Measurements from ENCODE around the gene PLEKHJ1.

GRCh38 chr19:2230807-2231533 lies 5.2 kb downstream of the PLEKHJ1 start:
- TF ChIP-seq POLR2A (IDR thresholded peaks at IDR 0.05; ENCODE audit: control extremely low read depth in 1 of 2, low read depth in 2 of 2, low read length in 2 of 2) (no peak; a peak in 1 of 3 replicates), TEAD4 (IDR thresholded peaks at IDR 0.05; ENCODE audit: low read depth, low read length) (no peak), CTCF (IDR thresholded peaks at IDR 0.05; ENCODE audit: control extremely low read depth in 1 of 3, insufficient read depth in 1 of 3, low read depth in 1 of 3, low read length in 3 of 3) (no peak), RNF2 (IDR thresholded peaks at IDR 0.05; ENCODE audit: borderline replicate concordance, low read depth, low read length, missing control alignments, poor library complexity, severe bottlenecking) (no peak), EZH2 (IDR thresholded peaks at IDR 0.05; ENCODE audit: low read depth, low read length, severe bottlenecking) (no peak), TAF1 (IDR thresholded peaks at IDR 0.05; ENCODE audit: low read depth, low read length) (no peak), MAX (IDR thresholded peaks at IDR 0.05) (no peak), ZNF274 (IDR thresholded peaks at IDR 0.05; ENCODE audit: borderline replicate concordance, extremely low read depth, low read length) (no peak), BACH1 (IDR thresholded peaks at IDR 0.05; ENCODE audit: low read length) (no peak), TCF12 (IDR thresholded peaks at IDR 0.05; ENCODE audit: low read depth, low read length) (no peak), JUND (IDR thresholded peaks at IDR 0.05; ENCODE audit: low read length) (no peak), MAFK (IDR thresholded peaks at IDR 0.05; ENCODE audit: low read depth, low read length) (no peak), POLR2AphosphoS5 (IDR thresholded peaks at IDR 0.05; ENCODE audit: low read depth, low read length) (peak; percentile 49; the same call in 1 of the 2 replicates)
